NCI-H69 (cell line): ENCODE data around the gene PPP1R13L.

ENCODE experiments used
- DNase-seq: peaks from one replicate; lab custom pipeline; 2025; lab: John Stamatoyannopoulos, UW

Gene PPP1R13L, protein sequence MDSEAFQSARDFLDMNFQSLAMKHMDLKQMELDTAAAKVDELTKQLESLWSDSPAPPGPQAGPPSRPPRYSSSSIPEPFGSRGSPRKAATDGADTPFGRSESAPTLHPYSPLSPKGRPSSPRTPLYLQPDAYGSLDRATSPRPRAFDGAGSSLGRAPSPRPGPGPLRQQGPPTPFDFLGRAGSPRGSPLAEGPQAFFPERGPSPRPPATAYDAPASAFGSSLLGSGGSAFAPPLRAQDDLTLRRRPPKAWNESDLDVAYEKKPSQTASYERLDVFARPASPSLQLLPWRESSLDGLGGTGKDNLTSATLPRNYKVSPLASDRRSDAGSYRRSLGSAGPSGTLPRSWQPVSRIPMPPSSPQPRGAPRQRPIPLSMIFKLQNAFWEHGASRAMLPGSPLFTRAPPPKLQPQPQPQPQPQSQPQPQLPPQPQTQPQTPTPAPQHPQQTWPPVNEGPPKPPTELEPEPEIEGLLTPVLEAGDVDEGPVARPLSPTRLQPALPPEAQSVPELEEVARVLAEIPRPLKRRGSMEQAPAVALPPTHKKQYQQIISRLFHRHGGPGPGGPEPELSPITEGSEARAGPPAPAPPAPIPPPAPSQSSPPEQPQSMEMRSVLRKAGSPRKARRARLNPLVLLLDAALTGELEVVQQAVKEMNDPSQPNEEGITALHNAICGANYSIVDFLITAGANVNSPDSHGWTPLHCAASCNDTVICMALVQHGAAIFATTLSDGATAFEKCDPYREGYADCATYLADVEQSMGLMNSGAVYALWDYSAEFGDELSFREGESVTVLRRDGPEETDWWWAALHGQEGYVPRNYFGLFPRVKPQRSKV

GRCh38 chr19:45404557-45405434, at the start of gene PPP1R13L:
Gene PPP1R13L, minus strand, starts transcription at chr19:45405069. Its CDS starts 6,751 bp downstream, at chr19:45398318.
- DNase-seq = peak; percentile 87

- no peak for DNase-seq
Measured at GRCh38 chr19:45451850-45452387, 47.0 kb upstream of the PPP1R13L start.

GRCh38 chr19:45451131-45451849, 46.4 kb upstream of the PPP1R13L start:
- peak; percentile 51 for DNase-seq

DNA sequence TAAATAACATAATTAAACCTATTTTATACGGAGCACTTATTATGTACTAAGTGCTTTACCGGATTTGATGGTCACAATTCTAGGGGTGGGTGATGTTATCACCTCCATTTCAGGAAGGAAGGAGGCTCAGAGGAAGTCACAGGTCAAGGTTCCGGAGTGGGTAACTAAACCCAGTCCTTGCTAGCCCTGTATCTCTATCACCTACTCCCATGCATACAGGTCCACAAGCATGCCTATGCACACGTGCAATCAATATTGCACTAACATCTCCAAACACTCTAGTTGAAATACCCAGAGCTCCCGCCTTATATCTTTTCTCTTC, 45.1 kb upstream of the PPP1R13L start:
- no peak for DNase-seq

GRCh38 chr19:45448887-45449299, 44.0 kb upstream of the PPP1R13L start:
- DNase-seq = no peak

DNA sequence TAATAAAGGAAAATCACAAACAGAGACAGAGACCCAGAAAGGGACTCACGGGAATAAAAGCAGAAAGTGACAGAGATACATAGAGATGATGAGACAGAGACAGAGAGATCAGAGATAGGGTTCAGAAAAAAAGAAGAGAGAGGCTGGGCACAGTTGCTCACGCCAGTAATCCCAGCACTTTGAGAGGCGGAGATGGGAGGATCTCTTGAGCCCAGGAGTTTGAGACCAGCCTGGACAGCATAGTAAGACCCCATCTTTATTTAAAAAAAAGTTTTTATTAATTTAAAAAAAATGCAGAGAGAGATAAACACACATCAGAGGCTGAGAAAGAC, 43.5 kb upstream of the PPP1R13L start:
- DNase-seq = no peak

DNA sequence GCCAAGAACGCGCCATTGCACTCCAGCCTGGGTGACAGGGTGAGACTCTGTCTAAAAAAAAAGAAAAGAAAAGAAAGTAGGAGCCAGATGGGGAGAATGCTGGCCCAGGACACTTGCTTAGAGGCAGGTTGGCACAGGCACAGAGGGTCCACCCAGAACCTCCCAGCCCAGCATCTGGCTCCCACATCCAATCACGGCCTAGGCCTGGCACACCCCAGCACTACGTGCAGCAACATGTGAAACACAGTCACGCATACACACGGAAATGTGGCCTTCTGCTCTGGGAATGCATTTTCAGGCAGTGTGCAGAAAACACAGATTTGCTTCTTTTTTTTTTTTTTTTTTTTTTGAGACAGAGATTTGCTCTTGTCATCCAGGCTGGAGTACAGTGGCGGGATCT, 42.1 kb upstream of the PPP1R13L start:
- no peak for DNase-seq

DNA sequence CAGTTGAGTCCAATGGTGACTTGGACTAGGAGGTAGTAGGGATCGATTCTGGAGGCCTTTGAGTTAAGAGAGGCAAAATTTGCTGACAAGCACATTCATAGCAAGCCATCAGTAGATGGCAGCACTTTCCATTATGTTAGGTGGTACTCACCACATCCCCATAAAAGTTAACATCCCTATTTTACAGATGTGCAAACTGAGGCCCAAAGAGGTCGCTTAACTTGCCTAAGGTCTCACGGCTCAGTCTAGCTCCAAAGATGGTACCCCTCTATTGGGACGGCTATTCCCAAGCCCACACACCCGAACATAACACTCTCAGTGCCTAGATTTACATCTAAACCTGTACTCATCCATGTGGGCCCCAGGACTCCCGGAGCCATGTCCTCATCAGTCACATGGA, 41.4 kb upstream of the PPP1R13L start:
- peak; percentile 61 for DNase-seq

- DNase-seq = no peak
Measured at GRCh38 chr19:45445139-45445538, 40.3 kb upstream of the PPP1R13L start.

GRCh38 chr19:45444318-45445041, 39.6 kb upstream of the PPP1R13L start:
- peak; percentile 80 for DNase-seq

GRCh38 chr19:45443462-45444317, 38.8 kb upstream of the PPP1R13L start:
- peak; percentile 85 for DNase-seq

DNA sequence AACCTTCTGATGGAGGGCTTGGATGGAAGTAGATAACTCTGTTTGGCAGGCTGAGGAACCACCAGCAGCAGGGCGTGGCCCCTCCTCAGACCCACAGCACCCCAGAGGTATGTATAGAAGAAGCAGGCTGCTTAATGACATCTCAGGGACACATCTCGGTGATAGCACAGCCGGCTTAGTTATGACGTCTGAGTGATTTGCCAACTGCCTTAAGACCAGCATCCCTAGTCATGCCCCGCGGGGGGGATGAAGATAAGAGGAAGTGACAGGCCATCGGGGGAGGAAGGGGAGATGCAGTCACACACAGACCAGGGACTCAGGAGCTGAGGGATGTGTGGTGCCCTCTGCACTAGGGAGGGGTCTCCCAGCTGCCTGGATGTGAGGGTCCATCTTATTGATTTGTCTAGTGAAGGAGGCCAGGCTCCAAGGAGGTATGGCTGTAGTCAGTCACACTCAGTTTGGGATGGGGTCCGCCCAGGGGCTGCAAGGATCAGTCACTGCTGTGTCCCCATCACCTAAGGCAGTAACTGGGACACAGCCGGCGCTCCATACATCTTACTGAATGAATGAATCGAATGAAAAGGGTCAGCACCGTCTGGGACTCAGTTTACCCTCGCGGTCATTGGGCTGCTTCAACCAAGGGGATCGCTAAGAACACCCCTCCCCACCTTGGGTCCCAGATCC, 38.1 kb upstream of the PPP1R13L start:
- DNase-seq = peak; percentile 65

- no peak for DNase-seq
Measured at GRCh38 chr19:45442408-45442777, 37.5 kb upstream of the PPP1R13L start.

GRCh38 chr19:45440873-45441654, 36.2 kb upstream of the PPP1R13L start:
- peak; percentile 36 for DNase-seq

DNA sequence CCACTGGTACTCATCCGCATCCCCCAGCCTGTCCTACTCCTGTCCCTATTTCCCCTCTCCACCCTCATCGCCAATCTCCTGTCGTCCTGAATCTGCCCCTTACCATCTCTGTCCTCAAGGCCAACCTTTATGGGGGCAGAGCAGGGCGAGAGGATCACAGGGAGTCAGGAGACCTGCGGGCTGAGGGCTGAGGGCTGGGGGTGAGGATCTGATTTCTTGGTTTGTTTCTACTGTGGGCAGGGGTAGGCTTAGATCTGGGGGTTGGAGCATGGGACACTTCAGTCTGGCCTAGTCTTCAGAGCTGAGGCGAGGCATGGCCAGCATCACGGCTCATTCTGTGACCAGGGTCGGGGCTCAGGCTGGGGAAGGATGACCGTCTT, 35.4 kb upstream of the PPP1R13L start:
- DNase-seq = no peak

DNA sequence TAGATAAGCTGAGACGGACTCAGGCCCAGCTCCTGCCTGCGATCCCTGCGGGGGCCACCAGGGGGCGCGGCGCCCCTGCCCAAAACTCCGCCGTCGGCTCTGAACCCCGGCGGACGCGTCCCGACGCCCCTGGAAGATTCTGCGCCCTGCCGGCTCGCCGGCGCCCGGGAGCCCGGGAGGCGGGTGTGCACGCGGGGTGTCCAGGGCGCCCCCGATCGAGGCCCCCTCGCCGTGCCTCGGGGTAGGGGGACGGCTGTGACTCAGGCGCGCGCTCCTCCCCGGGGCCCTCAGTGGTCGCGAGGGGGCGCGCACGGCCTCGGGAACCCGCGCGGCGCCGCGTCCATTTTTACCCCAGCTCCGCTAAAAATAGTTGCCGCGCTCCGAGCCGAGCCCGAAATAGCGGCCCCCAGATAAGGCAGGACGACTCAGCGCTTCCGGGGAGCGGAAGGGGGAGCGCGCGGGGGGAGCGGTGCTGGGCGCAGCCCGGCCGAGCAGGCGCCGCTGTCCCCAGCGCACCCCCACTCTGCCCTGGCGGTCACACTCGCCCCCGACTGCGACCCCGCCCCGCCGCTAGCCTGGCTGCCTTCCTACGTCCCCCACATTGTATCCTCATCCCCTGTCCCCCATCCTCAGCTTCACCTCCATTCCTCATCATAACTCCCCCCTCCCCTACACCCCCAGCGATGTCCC, 34.8 kb upstream of the PPP1R13L start:
- DNase-seq = peak; percentile 90

- no peak for DNase-seq
Measured at GRCh38 chr19:45439190-45439568, 34.3 kb upstream of the PPP1R13L start.

DNA sequence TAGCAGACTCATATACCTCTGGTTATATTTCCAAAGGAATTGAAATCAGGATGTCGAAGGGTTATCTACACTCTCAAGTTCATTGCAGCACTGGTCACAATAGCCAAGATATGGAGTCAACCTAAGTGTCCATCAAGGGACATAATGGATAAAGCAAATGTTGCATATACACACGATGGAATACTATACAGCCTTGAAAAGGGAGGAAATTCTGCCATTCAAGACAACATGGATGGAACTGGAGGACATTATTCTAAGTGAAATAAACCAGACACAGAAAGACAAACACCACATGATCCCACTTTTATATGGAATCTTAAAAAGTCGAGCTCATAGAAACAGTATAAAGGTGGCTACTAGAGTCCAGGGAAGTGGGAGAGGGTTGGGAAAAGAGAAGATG, 32.5 kb upstream of the PPP1R13L start:
- no peak for DNase-seq
